Esophagus muscularis mucosa (tissue), 4 donors: ENCODE data around the gene ABTB2. TPM values are rescaled to one million over a fixed set of nuclear protein-coding genes. Genes with fewer than 3 reads are reported as not detected.

ENCODE experiments used
- DNase-seq: peaks from one replicate; pipeline ENCODE4 v3.0.0-alpha.2; 2017; ENCODE audit errors: extremely low spot score
- H3K27ac ChIP-seq, 4 donors: fragments of 200-600 bp; sonication (generic); replicated peaks in 1 of 4; 1 replicate in 3 of 4; 2 replicates in 1 of 4; pipeline ENCODE4 v1.5.1; 2016 to 2019; ENCODE audit warnings: mild to moderate bottlenecking in 1 of 4
- H3K27me3 ChIP-seq, 4 donors: fragments of 200-600 bp; sonication (generic); one replicate each; pipeline versions ENCODE4 v1.5.1 to v1.6.0; 2016 to 2019
- H3K36me3 ChIP-seq, 4 donors: fragments of 200-600 bp; sonication (generic); one replicate each; pipeline ENCODE4 v1.5.1; 2016 to 2019
- H3K4me1 ChIP-seq, 4 donors: fragments of 200-600 bp; sonication (generic); one replicate each; pipeline ENCODE4 v1.5.1; 2016 to 2019
- H3K4me3 ChIP-seq, 4 donors: fragments of 200-600 bp; sonication (generic); 1 replicate in 2 of 4; 2 replicates in 2 of 4; pipeline ENCODE4 v1.5.1; 2016 to 2019; ENCODE audit warnings: mild to moderate bottlenecking in 4 of 4, moderate library complexity in 1 of 4
- H3K9me3 ChIP-seq, 4 donors: fragments of 200-600 bp; sonication (generic); 1 replicate in 3 of 4; 2 replicates in 1 of 4; pipeline ENCODE4 v1.5.1; 2016 to 2019
- CTCF ChIP-seq, 3 experiments: fragments of 200-600 bp in 2 of 3; fragments of 450-650 bp in 1 of 3; sonication (generic) in 2 of 3; IDR thresholded peaks; one replicate each; pipeline ENCODE4 v1.5.1; 2017 to 2019; ENCODE audit warnings: antibody characterized with exemption in 3 of 3, mild to moderate bottlenecking in 2 of 3, moderate library complexity in 1 of 3
- EP300 ChIP-seq: sonication (generic); formaldehyde crosslinking; IDR thresholded peaks from one replicate; pipeline ENCODE4 v1.6.1; 2017; ENCODE audit warnings: antibody characterized with exemption
- POLR2A ChIP-seq: fragments of 450-650 bp; IDR thresholded peaks from one replicate; pipeline ENCODE4 v1.6.1; 2017; ENCODE audit warnings: antibody characterized with exemption, moderate library complexity, mild to moderate bottlenecking, low read depth
- POLR2AphosphoS5 ChIP-seq, 2 donors: sonication (generic); formaldehyde crosslinking; IDR thresholded peaks; one replicate each; pipeline ENCODE4 v1.6.1; 2017; ENCODE audit warnings: antibody characterized with exemption in 2 of 2
- WGBS: methylation state at CpG from one replicate; pipeline ENCODE4 v1.1.5; 2018; 5-methylcytosine and 5-hydroxymethylcytosine counted together
- intact Hi-C: fragments of 100-400 bp; cut with DNase I; formaldehyde crosslinking; loops from one replicate; pipeline ENCODE4 v1.15.1; 2023
- total RNA-seq, 4 donors: library from RNA; depleted of rRNA; stranded (reverse); fragments of >200 nt; gene quantifications; one replicate each; pipeline versions ENCODE4 v1.1.0 to v1.2.1, GENCODE V29; 2016

Gene ABTB2
- total RNA-seq, 4 donors from 2014 or later = 5.0 to 8.0 (median 7.2) TPM

GRCh38 chr11:34206407-34207300, 151.2 kb downstream of the ABTB2 start:
- Histone ChIP-seq H3K4me3 (no peak overlapping the region), H3K27me3 (no peaks in the 10 kb centered on the region), H3K9me3 (no peaks in the 10 kb centered on the region), H3K36me3 (peaks cover 0 to 3% (median 0%) of the 10 kb centered on the region in 4 donors), H3K27ac (no peak overlapping the region), H3K4me1 (peaks cover 0 to 9% (median 6%) of the 10 kb centered on the region in 4 donors)
- no peak for DNase-seq
- 78% methylated on average over 6 of the region's 6 CpGs for WGBS
- no peak for TF ChIP-seq CTCF (IDR thresholded peaks at IDR 0.05)
- no peak for TF ChIP-seq POLR2AphosphoS5 (IDR thresholded peaks at IDR 0.05)
- no peak for TF ChIP-seq POLR2A
- no peak for TF ChIP-seq EP300
- intact Hi-C loops = no loop called here

DNA sequence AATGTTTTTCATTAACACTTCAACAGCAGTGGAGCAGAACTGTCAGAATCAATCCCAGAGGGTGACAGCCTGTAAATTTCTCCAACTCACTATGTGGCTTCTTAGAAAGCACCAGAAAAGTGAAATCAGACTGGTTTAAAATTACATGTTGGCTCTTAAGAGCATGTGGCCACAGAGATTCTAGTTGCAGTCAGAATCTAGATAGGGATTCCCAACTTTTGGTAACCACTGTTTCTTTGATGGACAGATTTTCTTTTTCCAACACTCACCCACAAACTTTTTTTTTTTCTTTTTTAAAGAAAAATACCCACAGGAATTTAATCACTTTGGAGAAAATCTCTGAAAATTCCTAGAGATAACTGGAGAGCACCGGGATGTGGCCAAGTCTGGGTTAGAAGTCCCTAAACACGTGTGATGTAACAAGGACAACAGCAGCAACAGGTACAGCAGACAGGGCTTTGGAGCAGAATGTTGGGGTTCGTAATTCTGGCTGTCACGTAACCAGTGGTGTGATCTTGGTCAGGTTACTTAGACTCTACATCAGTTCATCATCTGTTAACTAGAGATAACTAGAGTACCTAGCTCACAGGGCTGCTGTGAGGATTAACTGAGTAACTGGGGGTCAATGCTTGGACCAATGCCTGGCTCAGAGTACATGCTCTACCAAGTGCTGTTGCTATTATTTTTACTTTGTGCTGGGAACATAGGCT, 152.3 kb downstream of the ABTB2 start:
- no peaks in the 10 kb centered on the region for H3K27me3 ChIP-seq
- peaks cover 0 to 9% (median 6%) of the 10 kb centered on the region in 4 donors for H3K4me1 ChIP-seq
- 70% methylated on average over 4 of the region's 4 CpGs for WGBS
- no peak for DNase-seq
- no peak for TF ChIP-seq EP300
- TF ChIP-seq CTCF (IDR thresholded peaks at IDR 0.05) = no peak
- TF ChIP-seq POLR2A = no peak
- H3K27ac ChIP-seq = no peak overlapping the region
- H3K9me3 ChIP-seq = no peaks in the 10 kb centered on the region
- peaks cover 0 to 3% (median 0%) of the 10 kb centered on the region in 4 donors for H3K36me3 ChIP-seq
- intact Hi-C loops = no loop called here
- H3K4me3 ChIP-seq = no peak overlapping the region

DNA sequence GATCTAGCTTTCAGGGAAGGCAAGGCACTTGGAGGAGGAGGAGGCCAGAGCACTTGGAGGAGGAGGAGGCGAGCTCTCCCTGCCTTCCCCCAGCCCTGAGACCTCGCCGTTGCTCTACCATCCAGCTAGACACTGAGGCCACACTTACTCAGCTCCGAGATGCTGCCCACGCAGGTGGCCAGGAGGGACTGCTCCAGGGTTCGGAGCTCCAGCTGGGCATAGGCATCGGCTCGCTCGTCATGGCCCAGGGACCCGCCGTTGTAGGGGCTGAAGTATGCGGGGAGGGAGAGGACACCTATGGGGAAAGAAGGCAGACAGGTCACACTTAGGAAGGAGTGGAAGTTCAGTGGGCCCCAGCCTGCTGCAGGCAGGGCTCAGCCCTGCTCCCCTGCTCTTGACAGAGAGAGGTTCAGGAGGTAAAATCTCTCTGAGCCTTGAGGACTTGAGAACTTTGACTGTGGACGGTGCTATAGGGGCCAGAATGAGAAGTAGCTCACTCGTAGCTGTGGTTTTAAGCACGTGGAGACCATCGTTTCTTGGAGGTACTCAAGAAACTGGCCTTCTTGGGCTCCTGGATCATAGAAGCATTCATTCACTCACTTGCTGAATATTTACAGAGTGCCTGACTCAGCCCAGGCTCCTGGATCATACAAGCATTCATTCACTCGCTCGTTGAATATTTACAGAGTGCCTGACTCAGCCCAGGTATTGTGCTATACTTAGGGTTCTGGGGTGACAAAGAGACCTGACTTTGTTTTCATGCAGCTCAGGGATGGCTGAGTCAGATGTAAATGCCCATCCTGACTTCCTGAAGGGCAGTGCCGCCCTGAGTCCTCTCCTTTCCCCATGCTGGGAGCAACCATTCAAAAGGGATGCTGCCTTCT, 153.2 kb downstream of the ABTB2 start:
- H3K4me1 ChIP-seq = peaks cover 0 to 9% (median 6%) of the 10 kb centered on the region in 4 donors
- no peak for DNase-seq
- no peaks in the 10 kb centered on the region for H3K27me3 ChIP-seq
- no peaks in the 10 kb centered on the region for H3K9me3 ChIP-seq
- WGBS = 86% methylated on average over 17 of the region's 19 CpGs
- intact Hi-C loops = no loop called here
- no peak for TF ChIP-seq POLR2A
- TF ChIP-seq CTCF (IDR thresholded peaks at IDR 0.05) = no peak
- no peak for TF ChIP-seq POLR2AphosphoS5 (IDR thresholded peaks at IDR 0.05)
- TF ChIP-seq EP300 = no peak
- peaks cover 0 to 3% (median 0%) of the 10 kb centered on the region in 4 donors for H3K36me3 ChIP-seq
- no peak overlapping the region for H3K27ac ChIP-seq
- no peak overlapping the region for H3K4me3 ChIP-seq

- DNase-seq = no peak
- Histone ChIP-seq H3K4me1 (peaks cover 0 to 9% (median 6%) of the 10 kb centered on the region in 4 donors), H3K9me3 (no peaks in the 10 kb centered on the region), H3K27me3 (no peaks in the 10 kb centered on the region), H3K4me3 (no peak overlapping the region), H3K36me3 (peaks cover 0 to 3% (median 0%) of the 10 kb centered on the region in 4 donors), H3K27ac (no peak overlapping the region)
- intact Hi-C loops = no loop called here
- 75% methylated on average over 4 of the region's 5 CpGs for WGBS
- TF ChIP-seq POLR2AphosphoS5 (IDR thresholded peaks at IDR 0.05) (no peak), POLR2A (no peak), CTCF (IDR thresholded peaks at IDR 0.05) (no peak), EP300 (no peak)
These were observed 154.4 kb downstream of the ABTB2 start for GRCh38 chr11:34203377-34203871.
